A204.1 (cell line): ENCODE results near the gene CCDC117.

Source experiments
- FAIRE-seq: peaks from 2 replicates; lab custom pipeline; 2012; peaks lifted over from hg19 to GRCh38; lab: Jason Lieb, UNC

The CCDC117 gene

DNA sequence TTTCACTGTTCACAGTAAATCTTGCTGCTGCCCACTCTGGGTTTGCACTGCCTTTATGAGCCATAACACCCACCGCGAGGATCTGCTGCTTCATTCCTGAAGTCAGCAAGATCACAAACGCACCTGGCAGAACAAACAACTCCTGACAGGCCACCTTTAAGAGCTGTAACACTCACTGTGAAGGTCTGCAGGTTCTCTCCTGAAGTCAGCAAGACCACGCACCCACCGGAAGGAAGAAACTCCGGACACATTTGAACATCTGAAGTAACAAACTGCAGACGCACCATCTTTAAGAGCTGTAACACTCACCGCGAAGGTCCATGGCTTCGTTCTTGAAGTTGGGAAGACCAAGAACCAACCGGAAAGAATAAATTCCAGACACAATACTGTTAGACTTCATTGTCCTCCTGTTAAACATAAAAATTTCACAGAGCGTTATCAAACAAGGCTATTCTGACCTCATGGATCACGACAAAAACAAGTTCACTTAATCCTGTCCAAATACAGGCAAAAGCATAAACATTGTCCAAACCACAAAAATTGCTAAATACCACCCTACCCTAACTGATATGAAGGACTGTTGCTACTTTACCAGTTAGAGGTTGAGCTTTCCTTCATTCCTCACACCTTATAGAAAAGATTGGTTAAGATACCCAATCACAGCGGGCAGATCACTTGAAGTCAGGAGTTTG is 3.0 kb upstream of the CCDC117 start:
- FAIRE-seq = no peak

DNA sequence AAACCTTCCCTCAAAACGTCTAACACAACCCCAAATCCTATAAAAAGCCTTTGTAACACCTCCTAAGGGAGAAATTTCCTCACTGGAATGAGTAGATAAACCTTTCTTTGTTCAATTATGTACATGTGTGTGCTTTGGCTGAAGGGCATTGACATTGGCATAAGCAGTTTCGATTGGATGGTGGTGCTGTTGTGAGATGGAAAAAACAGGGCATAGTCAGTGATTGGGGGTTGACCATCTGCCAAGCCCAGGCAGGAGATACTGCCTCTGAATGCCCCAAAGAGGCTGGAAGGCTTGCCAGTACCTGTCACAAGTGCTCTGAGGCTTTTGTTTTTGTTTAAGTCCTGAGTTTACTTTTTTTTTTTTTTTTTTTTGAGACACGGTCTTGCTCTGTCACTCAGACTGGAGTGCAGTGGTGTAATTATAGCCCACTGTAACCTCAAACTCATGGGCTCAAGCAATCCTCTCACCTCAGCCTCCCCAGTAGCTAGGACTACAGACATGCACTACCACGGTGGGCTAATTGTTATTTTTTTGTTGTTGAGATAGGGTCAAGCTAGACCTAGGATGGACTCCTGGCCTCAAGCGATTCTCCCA is 1.2 kb upstream of the CCDC117 start:
- no peak for FAIRE-seq

DNA sequence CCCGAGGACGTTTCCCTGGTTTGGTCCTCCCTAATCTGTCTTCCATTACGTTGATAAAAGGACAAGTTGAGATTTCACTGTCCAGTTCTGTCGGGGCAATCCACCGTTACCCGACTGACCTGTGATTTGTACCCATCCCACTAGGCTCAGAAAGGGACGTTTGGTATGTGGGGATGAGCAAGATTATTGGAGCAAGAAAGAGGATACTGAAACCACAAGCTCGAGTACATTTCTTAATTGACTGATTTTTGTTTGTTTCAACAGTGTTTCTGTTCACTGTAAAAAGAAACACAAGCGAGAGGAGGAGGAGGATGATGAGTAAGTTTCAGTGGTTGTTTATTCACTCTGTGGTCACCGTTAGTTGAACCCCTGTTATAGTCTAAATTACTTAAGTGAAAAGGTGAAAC is 969 bp downstream of the CCDC117 start:
- FAIRE-seq = no peak

DNA sequence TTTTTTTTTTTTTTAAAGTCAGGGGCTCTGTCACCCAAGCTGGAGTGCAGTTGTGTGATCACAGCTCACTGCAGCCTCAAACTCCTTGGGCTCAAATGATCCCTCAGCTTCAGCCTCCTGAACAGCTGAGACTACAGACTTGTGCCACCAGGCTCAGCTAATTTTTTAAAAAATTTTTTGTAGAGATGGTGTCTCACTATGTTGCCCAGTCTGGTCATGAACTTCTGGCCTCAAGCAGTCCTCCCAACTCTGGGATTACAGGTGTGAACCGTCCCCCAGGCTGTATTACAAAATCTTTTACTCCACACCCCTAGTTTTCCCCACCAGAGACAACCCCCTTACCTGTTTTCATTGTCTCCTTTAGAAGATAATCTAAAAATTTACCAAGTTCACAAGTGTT is 1.9 kb downstream of the CCDC117 start:
- FAIRE-seq = no peak

DNA sequence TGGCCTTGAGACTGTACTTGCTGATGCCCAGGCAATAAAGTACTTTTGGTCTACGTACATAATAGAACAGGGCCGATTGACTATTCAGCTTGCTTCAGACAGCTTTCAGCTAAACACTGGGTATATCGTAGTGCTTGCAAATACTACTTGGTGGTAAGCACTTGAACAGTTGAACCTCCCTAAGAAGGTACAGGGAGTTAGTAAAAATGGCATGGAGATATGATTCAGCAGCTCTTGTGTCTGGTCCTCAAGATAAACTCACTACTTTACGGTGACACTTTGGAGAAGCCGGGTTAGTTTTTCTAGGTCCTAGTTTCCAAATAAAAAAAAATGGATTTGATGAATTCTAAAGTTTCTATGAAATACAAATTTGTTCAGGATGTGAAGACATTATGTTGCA is 7.3 kb downstream of the CCDC117 start:
- FAIRE-seq = no peak

DNA sequence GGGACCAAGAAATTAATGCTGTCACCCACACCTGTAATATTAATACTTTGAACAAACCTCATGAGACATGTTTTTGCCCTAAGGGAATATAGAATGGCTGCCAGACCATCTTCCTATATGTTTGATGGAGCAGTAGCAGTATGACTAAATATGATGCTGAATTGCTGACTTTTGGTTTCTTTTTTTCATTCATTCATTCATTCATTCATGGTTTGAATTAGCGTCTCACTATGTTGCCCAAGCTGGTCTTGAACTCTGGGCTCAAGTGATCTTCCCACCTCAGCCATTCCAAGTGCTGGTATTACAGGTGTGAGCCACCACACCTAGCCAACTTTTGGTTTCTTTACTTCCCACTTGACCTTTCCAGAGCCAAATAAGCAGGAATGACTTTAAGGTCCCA is 7.8 kb downstream of the CCDC117 start:
- FAIRE-seq = no peak

DNA sequence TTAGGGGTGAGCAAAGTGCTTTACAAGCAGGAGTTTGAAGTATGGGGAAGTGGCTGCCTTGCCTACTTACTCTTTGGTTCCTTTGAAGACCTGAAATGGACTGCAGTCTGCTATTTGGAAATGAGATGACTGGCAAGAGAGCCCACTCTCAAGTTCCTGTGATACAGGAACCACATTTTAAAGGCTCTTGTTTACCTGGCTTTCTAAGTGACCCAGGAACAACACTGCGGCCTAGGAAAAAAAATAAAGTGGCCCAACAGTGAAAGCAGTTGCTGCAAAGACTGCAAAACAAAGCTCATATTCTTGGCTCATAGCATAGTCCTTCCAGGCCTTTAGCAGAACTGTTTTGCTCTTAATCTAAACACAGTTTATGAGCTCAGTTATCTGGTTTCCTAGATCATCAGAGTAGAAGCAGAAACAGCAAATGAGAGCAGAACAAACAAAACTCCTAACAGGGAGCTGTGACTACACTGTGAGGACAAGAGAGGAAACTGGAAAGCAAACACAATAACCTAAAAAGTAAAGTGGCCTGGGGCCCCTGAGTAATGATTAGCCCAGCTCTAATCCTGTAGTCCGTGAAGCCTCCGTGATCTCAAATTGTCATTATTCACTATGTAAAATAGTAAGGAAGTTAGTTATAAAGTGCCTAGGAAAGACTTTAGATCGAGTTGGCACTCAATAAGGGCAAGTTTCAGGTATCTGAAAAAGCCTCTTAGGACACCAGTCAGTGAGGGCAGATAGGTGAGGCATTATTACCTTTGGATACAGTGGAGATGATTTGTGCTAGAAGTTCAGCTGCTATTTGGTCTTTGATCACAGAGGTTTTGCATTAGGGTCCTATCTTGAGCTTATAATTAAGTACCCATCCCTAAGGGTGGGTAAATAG is 11.5 kb downstream of the CCDC117 start:
- no peak for FAIRE-seq

DNA sequence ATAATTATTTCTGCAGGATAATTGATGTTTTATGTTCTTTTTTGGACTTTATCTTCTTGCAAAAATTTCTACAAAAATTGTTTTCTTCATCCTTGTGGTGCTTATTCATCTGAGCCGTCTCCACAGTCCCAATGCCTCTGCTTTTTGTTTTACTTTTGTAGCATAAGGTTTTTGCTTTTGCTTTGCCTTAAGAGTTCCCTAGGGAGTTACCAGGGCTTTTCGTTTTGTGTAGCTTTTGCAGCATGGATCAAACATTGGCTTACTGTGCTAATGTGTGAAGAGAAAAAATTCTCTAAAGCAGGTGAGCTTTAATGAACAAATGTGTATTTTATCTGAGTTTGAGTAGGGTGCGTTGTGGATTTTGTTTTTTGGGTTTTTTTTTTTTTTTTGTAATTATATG is 16.1 kb downstream of the CCDC117 start:
- no peak for FAIRE-seq

DNA sequence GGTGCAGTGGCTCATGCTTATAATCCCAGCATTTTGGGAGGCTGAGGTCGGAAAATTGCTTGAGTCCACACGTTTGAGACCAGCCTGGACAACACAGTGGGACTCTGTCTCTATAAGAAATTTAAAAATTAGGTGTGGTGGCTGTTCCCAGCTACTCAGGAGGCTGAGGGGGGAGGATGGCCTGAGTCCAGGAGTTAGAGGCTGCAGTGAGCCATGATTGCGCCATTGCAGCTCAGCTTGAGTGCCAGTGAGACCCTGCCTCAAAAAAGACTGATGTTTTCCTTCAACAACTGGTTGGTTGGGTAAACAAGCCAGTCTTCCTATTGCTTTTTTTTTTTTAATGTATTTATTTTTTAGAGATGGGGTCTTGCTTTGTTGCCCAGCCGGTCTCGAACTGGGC is 18.6 kb downstream of the CCDC117 start:
- no peak for FAIRE-seq

DNA sequence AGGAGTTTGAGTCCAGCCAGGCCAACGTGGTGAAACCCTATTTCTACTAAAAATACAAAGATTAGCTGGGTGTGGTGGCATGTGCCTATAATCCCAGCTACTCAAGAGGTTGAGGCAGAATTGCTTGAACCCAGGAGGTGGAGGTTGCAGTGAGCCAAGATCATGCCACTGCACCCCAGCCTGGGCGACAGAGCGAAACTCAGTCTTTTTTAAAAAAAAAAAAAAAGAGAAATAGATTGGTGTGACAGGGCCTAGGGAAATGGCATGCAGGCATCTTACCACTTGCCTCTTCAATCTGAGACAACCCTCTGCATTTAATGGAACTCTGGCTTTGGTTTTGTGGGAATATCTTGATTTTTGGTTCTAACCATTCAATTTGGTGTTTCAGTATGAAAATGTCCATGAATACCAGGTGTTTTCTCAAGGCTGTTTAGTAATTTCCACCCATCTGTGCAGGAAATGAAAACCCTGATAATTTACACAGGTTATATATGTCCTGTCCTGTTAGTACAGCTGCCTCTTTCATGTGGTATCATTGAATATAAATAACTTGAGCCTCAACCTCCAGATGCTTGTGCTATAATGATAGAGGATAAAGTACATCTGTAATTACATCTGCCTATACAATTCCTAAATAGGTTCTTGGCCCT is 19.5 kb downstream of the CCDC117 start:
- FAIRE-seq = no peak

DNA sequence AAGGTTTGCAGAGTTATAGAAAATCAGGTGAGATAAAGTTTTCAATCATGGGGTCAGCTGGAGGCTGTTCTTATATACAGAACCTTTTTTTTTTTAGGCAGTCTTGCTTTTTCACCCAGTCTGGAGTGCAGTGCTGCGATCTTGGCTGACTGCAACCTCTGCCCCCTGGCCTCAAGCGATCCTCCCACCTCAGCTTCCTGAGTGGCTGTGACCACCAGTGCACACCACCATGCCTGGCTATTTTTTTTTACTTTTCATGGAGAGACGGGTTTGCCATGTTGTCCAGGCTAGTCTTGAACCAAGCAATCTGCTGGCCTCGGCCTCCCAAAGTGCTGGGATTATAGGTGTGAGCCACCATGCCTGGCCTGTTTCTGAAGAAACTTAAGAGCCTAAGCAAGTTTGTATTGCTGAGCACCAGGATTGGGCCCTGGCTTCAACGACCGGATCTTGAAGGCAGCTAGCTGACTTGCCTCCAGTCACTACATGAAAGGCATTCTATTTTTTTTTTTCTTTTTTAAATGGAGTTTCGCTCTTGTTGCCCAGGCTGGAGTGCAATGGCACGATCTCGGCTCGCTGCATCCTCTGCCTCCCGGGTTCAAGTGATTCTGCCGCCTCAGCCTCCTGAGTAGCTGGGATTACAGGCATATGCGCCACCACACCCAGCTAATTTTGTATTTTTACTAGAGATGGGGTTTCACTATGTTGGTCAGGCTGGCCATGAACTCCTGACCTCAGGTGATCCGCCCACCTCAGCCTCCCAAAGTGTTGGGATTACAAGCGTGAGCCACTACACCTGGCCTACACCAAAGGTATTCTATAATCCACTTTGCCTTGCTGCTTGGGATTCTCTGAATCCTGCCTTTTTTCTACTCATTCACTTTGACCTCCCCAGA is 20.2 kb downstream of the CCDC117 start:
- FAIRE-seq = no peak

DNA sequence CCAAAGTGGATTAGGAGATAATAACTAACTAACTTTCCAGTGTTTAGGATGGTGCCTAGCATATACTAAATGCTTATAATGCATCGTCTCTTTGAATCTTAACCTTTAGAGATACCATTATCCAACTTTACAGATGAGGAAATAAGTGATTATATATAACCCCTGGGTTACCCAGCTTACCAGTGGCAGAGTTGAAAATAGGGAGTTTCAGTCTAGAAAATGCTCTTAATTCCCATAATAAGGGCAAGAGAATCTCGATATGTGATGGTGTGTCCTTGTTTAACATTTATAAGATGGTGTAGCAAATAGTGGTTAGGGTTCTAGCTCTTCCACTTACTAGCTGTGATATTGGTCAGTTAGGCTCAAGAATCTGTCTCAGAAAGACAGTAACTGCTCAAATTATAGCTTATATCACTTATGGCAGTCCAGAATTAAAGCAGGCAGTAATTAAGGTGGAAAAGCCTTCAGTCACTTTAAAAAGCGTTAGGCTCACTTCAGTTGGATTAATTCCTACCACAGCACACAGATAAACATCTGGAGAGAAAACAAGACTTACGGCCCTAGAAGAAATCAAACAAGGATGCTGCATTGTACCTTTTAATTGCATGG is 21.6 kb downstream of the CCDC117 start:
- FAIRE-seq = no peak

DNA sequence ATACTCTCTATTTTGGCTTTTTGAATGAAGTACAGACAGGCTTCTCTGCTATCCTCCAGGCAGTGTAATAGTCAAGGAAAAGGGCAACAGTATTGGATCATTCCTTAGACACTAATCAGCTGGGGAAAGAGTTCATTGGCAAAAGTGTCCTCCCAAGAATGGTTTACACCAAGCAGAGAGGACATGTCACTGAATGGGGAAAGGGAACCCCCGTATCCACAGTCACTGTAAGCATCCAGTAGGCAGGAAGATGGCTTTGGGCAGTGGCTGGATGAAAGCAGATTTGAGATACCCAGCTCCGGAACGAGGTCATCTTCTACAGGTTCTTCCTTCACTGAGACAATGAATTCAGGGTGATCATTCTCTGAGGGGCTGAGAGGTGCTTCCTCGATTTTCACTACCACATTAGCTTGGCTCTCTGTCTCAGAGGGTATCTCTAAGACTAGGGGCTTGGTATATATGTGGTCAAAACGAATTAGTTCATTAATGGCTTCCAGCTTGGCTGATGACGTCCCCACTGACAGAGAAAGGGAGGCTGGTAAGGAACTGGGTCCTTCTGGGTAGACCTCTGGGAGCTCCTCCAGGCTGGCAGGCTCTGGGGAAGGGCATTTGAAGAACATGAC is 22.7 kb downstream of the CCDC117 start:
- FAIRE-seq = no peak

DNA sequence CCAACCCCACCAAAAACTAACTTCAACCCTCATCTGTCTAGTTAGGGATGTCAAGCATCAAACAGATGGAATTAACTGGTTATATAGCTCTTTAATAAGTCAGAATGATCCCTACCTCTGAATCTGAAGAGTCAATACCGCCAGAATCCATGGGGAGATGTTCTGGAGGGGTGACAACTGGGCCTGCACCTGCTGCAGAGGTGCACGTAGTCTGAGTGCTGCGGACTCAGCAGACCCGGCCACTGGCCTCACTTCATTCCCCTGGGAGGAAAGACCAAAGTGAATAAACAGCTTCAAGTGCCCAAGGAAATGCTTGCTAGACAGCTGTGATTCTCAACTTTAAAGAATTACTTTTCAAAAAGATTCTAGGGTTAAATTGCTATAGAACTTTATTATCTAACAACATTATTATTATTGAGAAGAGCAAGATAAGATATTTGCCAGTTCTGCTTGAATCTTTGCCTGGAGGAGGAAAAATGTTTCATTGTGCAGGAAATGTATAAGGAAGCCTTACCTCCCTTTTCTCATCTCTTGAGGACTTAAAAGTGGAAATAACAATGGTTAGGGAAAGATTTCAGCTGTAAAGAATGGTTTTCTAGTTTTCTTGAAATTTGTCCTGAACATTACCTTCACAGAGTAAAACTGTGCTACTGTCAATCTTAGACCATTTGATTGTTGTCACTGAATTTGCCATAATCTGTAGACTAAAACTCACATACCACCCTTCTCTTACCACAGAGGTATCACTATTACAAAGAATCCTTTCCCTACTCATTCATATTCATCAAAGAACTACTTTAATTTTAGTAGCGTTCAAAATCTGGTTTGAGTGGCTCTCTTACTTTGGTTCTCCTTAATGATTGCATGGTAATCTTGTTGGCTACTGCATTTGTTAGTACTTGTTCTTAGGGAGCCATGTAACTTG is 23.7 kb downstream of the CCDC117 start:
- FAIRE-seq = no peak

DNA sequence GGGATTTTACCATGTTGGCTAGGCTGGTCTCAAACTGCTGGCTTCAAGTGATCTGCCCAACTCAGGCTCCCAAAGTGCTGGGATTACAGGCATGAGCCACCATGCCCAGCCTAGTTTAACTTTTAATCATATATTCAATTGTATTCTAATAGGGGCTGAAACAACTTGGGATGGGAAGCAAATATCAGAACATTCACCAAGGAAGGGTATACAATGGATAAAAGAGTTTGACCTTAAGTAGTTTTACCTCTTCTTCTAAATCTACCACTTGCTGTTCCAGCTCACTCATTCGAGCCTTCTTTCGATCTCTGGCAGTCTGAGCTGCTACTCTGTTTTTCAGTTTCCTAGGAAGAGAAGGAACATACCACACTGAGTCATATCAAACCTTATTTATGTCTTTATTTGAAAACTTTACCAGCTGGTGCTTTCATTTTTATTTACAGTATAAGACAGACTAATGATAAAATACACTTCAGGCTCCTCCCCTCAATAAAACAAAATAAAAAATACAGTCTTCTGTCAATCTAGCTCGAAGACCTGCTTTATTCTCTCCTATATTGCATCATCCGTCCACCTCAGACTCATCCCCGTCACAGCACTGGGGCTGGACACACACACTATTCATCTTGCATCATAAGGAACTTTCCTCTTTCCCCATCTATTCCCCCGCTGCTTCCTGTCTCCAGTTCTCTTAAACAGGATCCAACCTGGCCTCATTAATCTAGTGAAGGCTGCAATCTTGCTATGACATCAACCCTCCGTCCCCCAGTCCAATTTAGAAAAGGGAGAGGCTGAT is 26.5 kb downstream of the CCDC117 start:
- FAIRE-seq = no peak

DNA sequence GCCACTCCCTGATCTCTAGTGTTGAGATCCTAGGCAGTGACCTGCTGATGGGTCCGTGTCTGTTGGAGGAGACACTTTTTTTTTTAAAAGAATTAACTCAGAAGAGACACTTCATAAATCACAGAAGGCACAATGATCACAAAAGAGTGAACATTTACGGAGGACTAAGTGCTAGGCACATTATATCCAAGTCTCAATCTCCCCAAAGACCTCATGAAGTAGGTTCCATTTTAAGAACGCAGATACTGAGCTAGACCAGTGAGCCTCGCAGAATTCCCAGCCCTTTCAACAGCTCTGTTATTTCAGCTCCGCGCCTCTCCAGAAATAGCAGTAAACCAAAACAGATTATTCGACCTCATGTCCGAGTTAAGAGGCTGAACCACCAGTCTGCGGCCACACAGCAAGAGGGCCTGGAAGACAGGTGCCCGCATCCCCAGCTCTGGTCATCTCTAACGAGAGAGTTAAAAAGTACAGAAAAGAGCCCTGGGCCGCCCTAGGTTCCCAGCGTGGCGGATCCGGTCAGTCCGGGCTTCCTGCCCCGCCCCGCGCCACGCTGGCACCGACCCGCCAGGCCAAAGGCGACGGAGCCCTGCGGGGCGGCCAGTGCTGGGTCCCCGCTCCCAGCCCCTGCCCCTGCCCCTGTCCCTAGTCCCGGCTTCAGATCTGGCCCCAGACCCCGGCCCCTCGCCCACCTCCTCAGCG is 27.3 kb downstream of the CCDC117 start:
- no peak for FAIRE-seq

DNA sequence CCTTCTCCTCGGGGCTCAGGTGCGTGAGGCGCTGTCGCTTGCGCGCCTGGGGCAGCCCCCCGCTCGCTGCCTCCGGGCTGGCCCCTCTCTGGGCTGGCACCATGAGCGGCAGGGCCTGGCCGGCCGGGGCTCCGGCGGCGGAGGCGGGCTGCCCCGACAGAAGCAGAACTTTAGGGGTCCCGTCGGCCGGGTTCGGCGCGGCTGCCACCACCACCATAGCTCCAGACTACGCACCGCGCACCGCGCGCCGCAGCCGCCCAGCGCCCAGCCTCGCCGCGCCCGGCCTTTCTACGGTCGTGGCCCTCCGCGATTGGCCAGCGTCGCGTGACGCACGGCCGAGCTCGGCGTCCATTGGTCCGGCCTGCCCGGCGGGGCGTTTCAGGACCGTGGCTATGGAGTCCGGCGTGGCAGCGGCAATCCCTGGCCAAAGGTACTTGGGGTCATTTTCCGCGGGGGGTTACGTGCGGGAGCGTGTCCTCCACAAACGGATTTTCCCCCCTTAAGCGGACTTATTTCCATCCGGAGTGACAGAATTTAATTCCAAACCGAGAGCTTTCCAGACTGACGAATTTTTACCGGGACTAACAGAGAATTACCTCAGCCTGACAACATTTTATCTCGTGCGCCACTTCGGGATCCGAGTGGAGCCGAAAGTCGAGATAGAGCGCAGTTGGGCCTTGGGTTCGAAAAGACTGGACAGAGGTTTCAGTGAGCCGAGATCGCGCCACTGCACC is 28.0 kb downstream of the CCDC117 start, which contains the start of gene XBP1:
XBP1 (minus strand) TSS at position 262 of the 734 bp plus-strand sequence.
- no peak for FAIRE-seq
